ENCODE measurements around the gene TEX35. TPM values are rescaled to one million over a fixed set of nuclear protein-coding genes. Genes with fewer than 3 reads are reported as not detected.

The TEX35 gene
- not detected in 2 replicates for total RNA-seq (2014; rRNA removed; shearing (Covaris generic))

- DNase-seq (ENCODE audit: low spot score): no peak
Observed at GRCh38 chr1:178512566-178513277, at the start of gene TEX35. TSS of gene TEX35 (plus strand) at chr1:178513109. CDS start at chr1:178513189, 80 bp downstream.

DNA sequence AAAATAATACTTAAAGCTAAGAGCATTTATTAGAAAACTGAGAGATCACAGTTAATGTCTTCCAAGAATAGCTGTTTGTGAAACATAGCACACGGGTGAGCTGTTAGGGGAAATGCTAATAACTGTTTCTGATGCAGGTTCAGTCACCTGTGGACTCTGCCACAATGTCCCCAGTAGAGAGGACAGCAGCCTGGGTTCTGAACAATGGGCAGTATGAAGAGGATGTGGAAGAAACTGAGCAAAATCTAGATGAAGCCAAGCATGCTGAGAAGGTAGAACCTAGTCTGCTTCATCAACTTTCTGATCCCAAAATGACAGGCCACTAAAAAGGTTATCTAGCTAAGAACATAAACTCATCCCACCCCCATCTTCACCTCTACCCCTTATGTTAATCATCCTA is 48.8 kb upstream of the TEX35 start:
- DNase-seq (ENCODE audit: low spot score): no peak

GRCh38 chr1:178464566-178464965 is 48.3 kb upstream of the TEX35 start:
- DNase-seq (ENCODE audit: low spot score): no peak

GRCh38 chr1:178465011-178465410 is 47.9 kb upstream of the TEX35 start:
- DNase-seq (ENCODE audit: low spot score): no peak

DNA sequence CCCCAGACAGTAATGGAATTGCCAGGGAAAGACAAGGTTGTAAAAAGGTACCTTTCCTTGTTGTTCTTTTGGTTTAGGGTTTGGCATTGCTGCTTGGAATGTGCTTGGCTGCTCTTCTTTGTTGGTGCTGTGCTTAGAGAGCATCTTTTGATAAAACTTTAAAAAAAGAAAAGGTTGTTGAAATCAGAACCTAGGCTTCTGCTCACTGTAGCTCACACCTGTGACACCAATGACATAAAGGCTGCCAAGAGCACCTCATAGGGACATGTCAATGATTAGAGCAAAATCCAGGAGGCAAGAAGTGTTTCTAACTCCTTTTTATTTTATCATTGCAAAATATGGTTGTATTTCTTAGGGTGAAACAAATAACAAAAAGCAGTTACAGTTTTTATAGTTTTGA is 45.1 kb upstream of the TEX35 start:
- no peak for DNase-seq (ENCODE audit: low spot score)

DNA sequence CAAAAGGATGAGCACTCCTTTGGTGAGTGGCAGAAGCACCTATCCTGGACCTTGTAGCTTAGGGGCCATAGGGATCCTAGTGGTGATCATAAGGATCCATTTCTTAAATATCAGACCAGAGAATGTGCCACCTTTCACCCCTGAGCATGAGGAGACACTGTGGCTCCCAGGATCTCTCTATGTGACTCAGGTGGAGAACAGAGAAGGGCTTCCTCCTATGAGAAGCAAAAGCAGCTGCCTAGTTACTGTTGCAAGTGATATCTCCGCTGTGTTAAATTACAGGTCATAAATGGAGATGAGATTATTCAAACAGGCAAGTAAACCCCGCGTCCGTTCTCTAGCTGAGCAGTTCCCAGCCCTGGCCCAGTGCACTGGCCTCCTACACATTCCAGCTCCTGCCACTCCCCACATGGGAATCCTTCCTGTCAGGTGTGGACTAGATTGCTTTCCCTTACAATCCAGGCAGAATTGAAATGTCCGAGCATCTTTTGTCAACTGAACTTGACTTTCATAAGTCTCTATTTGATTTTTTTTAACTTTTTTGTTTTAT is 42.4 kb upstream of the TEX35 start:
- DNase-seq (ENCODE audit: low spot score): no peak

DNA sequence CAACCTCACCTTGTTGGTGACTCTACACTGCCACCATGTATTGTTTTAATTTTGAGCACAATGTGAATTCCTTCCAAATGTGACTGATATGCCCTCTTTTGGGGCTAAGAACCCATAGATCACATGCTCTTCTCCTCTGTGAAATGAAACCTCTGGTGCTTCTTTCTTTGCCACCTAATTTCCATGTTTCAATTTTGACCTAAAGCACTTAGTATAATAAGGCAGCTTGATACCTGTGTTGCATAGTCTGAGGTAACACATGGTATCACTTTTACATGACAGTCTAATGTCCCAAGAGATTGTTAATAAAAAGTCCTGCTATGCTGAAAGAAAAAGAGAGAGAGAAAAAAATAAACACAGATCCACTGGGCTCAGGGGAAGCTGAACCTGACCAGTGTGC is 40.4 kb upstream of the TEX35 start:
- no peak for DNase-seq (ENCODE audit: low spot score)

GRCh38 chr1:178477373-178477772 is 35.5 kb upstream of the TEX35 start:
- DNase-seq (ENCODE audit: low spot score): no peak

DNA sequence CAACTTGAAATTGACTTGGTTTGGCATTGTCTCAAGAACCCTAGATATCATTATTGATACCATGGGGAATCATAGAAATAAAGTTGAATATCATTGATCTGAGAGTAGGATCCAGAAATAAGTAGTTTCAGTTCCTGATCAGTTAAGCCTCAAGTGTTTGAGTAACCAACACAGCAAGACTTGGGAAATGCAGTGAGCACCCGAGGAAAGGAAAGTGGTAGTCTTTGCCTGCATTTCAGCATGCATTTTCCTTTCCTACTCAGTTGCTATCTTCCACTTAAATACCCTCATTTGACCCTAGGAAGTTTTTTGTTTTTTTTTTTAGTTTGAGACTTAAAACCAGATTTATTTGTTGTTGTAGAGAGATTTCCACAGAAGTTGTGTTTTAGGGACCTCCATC is 35.1 kb upstream of the TEX35 start:
- no peak for DNase-seq (ENCODE audit: low spot score)

GRCh38 chr1:178483251-178483957 is 29.5 kb upstream of the TEX35 start:
- no peak for DNase-seq (ENCODE audit: low spot score)

- DNase-seq (ENCODE audit: low spot score): no peak
Observed at GRCh38 chr1:178484698-178485225, 28.1 kb upstream of the TEX35 start.

DNA sequence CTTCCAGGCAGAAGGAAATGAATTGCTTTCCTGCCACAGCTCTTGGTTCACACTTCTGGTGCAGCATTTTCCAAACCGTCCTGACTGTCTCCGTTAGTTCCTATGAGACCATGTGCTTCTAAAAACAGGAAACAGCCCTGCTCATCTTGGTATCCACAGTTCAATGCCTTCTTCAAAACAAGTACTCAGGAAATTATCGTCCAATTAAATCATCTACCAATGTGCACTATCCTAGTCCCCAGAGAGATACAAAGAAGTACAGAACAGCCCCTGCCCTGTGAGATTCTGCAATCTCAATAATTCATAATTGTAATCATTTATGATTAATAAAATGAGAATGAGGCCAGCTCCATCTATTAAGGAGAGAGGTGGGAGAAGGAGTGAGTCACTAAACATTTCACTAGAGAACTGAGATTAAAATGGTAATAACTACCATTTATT is 27.3 kb upstream of the TEX35 start:
- no peak for DNase-seq (ENCODE audit: low spot score)

DNA sequence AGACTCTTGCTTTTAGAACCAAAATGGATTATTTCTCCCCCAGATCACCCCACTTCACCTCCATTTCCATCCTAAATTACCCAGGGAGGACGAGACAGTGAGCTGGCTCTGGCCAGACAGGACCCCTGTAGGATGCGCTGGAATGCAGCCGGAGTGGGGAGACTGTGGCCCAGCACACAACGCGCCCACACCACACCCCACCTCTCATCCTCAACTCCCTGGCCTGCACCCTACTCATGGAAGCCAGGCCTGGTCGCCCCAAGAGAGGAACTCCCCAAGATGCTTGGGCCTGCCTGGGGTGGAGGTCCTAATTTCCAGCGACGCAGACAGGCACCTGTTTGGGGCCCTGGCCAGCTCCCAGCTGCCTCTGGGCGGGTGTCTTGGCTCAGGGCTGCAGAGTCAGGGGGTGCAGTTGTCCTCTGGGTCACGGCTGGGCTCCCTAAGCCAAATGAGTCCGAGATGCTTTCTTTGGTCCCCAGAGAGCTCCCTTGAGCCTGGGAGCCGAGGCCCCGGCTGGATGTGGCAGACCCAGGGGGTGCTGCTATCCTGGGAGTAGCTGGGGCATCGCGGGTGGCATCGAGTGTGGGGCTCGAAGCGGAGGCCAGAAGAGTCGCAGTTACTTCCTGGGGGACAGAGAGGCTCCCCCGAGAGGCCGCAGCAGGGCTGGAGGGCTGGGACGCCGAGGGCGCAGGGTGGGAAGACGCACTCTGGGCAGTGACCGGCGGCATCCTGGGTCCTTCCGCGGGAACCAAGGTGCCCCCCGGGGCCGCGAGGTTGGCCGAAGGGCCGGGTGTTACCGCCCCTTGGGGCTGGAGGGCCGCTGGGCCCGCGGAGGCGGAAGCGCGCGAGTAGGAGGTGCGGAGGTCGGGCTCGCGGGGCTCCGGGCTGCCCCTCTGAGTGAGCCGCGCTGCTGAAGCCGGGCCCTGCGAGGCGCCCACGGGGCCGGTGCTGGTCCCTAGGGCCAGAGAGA is 26.5 kb upstream of the TEX35 start:
- DNase-seq (ENCODE audit: low spot score): no peak

DNA sequence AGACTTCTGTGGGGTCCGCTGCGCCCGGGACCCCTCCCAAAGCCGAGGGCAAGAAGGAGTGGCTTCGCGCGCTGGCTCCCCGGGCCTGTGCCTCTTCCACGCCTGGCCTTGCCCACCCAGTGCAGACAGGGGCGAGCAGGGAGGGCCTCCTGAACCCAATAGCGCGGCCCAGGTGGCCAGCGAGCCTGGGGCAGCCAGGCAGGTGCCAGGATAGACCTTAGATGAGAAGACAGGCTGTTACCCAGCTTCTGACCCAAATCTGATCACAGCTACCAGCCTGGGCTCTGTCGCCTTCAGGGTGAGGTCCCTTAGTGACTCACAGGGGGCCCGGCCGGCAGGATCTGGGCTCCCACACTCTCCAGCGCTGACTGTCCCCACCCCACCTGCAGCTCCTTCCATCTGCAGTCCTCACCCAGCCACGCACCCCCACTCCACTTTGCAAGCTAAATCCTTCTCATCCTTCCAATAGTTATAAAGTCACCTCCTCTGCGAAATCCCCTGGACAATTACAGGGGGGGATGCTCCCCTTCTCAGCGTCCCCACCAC is 25.8 kb upstream of the TEX35 start:
- no peak for DNase-seq (ENCODE audit: low spot score)

- no peak for DNase-seq (ENCODE audit: low spot score)
Observed at GRCh38 chr1:178488393-178488792, 24.5 kb upstream of the TEX35 start.

DNA sequence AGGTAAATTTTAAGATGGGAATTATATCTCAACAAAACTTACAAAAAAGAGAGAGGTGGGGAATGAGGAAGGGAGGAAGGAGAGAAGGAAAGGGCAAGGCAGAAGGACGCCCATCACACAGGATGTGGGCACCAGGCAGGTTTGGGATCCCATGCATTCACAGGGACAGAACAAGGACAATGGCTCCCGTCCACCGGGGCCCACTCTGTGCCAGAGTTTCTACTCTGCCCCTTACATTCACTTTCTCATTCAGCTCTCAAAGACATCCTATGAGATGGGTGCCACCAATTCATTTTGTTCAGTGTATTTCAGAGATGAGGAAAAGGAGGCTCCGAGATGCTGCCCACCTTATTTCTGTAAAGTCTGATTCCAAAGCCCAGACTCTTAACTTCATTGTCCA is 23.5 kb upstream of the TEX35 start:
- no peak for DNase-seq (ENCODE audit: low spot score)

GRCh38 chr1:178490136-178490535 is 22.8 kb upstream of the TEX35 start:
- no peak for DNase-seq (ENCODE audit: low spot score)

GRCh38 chr1:178490967-178491366 is 21.9 kb upstream of the TEX35 start:
- DNase-seq (ENCODE audit: low spot score): no peak

- DNase-seq (ENCODE audit: low spot score): no peak
Observed at GRCh38 chr1:178491721-178492120, 21.2 kb upstream of the TEX35 start.

- no peak for DNase-seq (ENCODE audit: low spot score)
Observed at GRCh38 chr1:178492341-178492740, 20.6 kb upstream of the TEX35 start.

DNA sequence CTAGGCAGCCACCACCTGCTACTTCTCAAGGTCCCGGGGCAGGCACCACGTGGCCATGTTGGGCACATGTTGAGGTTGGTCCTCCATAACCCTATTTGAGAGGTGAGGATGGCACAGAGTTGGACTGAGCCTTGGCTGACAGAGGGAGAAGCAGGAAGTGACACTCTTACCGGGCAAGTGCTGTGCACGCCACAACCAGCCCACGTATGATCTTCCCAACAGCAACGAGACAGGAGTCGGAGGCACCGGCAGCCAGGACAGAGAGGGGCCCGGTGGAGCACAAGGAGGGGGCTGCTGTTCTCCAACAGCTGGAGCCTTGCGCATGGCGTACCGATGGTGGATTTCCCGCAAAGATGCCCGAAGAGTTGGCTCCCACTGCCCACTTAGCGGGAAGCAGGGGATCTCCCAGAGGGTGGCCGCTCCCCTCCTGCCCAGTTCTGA is 19.6 kb upstream of the TEX35 start:
- DNase-seq (ENCODE audit: low spot score): no peak
